ENCODE results near the gene CCNQ. TPM values are rescaled to one million over a fixed set of nuclear protein-coding genes. Genes with fewer than 3 reads are reported as not detected.

Gene CCNQ
- total and polyA plus RNA-seq, 2 experiments from 2014 or later: 34.5 to 45.5 TPM

DNA sequence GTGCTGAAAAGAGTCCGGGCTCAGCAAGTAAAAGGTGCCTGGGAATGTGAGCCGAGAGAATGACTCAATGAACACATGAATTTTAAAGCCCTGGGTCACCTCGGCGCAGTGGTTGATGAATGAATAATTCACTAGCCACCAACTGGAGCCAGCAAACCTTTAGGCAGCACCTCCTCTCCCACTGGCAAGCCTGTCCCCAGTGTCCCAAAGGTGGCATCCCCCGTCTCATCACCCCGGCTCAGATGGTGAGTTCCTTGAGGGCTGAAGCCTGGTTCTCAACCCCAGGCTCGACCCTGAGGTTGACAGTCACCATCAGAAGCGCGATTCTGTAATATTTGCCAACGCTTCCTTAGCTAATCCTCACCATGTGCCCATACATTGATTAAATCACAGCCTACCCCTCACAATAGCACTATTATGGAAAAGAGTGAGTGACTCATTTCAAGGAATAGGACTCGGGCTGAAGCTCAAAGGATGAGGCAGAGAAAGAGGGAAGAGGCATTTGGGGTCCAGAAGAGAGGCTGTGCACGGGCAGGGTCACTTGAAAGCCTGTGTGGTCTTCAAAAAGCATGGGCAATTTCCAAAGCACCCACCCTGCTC lies 2.7 kb upstream of the CCNQ start:
- no peak overlapping the region for H3K4me3 ChIP-seq
- no peaks in the 10 kb centered on the region for H3K36me3 ChIP-seq (ENCODE audit: low read depth)
- no peaks in the 10 kb centered on the region for H3K27me3 ChIP-seq (replicated peaks; ENCODE audit: insufficient read depth)
- no peaks in the 10 kb centered on the region for H3K9me3 ChIP-seq (ENCODE audit: low read depth)
- in situ Hi-C loops (cut with MboI): no loop called here
- H4K20me1 ChIP-seq (ENCODE audit: insufficient read depth): no peaks in the 10 kb centered on the region
- no peak overlapping the region for H2AFZ ChIP-seq
- no peak for DNase-seq
- peaks cover 18% of the 10 kb centered on the region for H3K79me2 ChIP-seq (ENCODE audit: insufficient read depth)
- H3F3A ChIP-seq (ENCODE audit: insufficient read depth): no peaks in the 10 kb centered on the region
- no peak overlapping the region for H3K27ac ChIP-seq
- WGBS, 2 experiments (ENCODE audit: low coverage in 1 of 2, low lambda C conversion rate in 2 of 2, missing lambda C conversion rate in 2 of 2): 92 to 95% methylated on average over 9 to 12 of the region's 12 CpGs
- H3K4me2 ChIP-seq (ENCODE audit: unreplicated experiment): no peak overlapping the region
- no peak overlapping the region for H3K9ac ChIP-seq
- no peak for TF ChIP-seq EZH2 (IDR thresholded peaks at IDR 0.05; ENCODE audit: insufficient read depth, poor library complexity, severe bottlenecking)
- no peak for TF ChIP-seq EZH2phosphoT487 (IDR thresholded peaks at IDR 0.05; ENCODE audit: insufficient read depth, low read depth)
- H3K9me2 ChIP-seq (ENCODE audit: insufficient read depth): no peaks in the 10 kb centered on the region
- no peaks in the 10 kb centered on the region for H3K4me1 ChIP-seq (ENCODE audit: insufficient read depth)

DNA sequence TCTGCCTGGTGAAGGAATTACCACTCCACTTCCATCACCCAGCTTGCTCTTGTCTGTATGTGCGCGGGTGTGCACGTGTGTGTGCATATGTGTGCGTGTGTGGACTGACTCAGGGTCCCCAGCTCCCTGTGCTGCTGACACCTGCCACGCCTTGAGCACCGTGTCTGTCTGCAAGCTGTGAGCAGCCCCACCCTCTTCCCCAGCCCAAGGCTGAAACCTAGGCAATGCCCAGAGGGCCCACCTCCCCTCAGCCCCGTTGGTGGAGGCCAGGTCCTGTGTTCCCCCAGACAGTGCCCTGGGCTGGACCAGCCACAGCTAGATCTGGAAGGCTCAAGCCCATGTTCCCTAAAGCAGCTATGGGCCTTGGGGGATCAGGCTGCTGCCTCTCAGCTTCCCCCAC lies 2.0 kb upstream of the CCNQ start:
- H4K20me1 ChIP-seq (ENCODE audit: insufficient read depth): no peaks in the 10 kb centered on the region
- no peak overlapping the region for H3K27ac ChIP-seq
- no peak for DNase-seq
- TF ChIP-seq EZH2phosphoT487 (IDR thresholded peaks at IDR 0.05; ENCODE audit: insufficient read depth, low read depth) (no peak), EZH2 (IDR thresholded peaks at IDR 0.05; ENCODE audit: insufficient read depth, poor library complexity, severe bottlenecking) (no peak)
- H3K4me3 ChIP-seq: no peak overlapping the region
- H3K9me2 ChIP-seq (ENCODE audit: insufficient read depth): no peaks in the 10 kb centered on the region
- H3K79me2 ChIP-seq (ENCODE audit: insufficient read depth): peaks cover 25% of the 10 kb centered on the region
- in situ Hi-C loops (cut with MboI): no loop called here
- no peaks in the 10 kb centered on the region for H3F3A ChIP-seq (ENCODE audit: insufficient read depth)
- no peaks in the 10 kb centered on the region for H3K9me3 ChIP-seq (ENCODE audit: low read depth)
- H3K9ac ChIP-seq: no peak overlapping the region
- no peaks in the 10 kb centered on the region for H3K4me1 ChIP-seq (ENCODE audit: insufficient read depth)
- no peaks in the 10 kb centered on the region for H3K36me3 ChIP-seq (ENCODE audit: low read depth)
- H3K4me2 ChIP-seq (ENCODE audit: unreplicated experiment): no peak overlapping the region
- 85 to 86% methylated on average over 5 to 6 of the region's 7 CpGs for WGBS, 2 experiments (ENCODE audit: low coverage in 1 of 2, low lambda C conversion rate in 2 of 2, missing lambda C conversion rate in 2 of 2)
- H3K27me3 ChIP-seq (replicated peaks; ENCODE audit: insufficient read depth): no peaks in the 10 kb centered on the region
- no peak overlapping the region for H2AFZ ChIP-seq

DNA sequence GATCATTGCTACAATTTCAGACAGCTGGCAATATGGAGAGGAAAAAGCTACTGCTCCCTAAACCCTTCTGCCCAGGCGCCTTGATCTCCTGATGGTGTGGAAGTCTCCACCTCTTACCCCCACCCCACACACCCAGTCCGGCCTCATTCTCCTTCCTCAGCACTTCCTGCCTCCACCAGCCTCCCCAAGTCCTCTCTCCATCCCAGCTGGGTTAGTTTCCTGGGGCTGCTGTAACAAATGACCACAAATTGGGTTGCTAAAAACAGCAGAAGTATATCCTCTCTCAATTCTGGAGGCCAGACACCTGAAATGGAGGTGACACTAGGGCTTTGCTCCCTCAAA lies 1.1 kb upstream of the CCNQ start:
- no peaks in the 10 kb centered on the region for H3K4me1 ChIP-seq (ENCODE audit: insufficient read depth)
- H4K20me1 ChIP-seq (ENCODE audit: insufficient read depth): no peaks in the 10 kb centered on the region
- peak overlapping the region; percentile 87 for H2AFZ ChIP-seq
- H3K27ac ChIP-seq: no peak overlapping the region
- H3K9me2 ChIP-seq (ENCODE audit: insufficient read depth): no peaks in the 10 kb centered on the region
- H3K4me3 ChIP-seq: peak overlapping the region; percentile 80
- WGBS, 2 experiments (ENCODE audit: low coverage in 1 of 2, low lambda C conversion rate in 2 of 2, missing lambda C conversion rate in 2 of 2): 6 to 7% methylated on average over 2 of the region's 2 CpGs
- in situ Hi-C loops (cut with MboI): no loop called here
- peak overlapping the region; percentile 80 for H3K9ac ChIP-seq
- peaks cover 26% of the 10 kb centered on the region for H3K79me2 ChIP-seq (ENCODE audit: insufficient read depth)
- H3K4me2 ChIP-seq (ENCODE audit: unreplicated experiment): peak overlapping the region; percentile 76
- no peaks in the 10 kb centered on the region for H3F3A ChIP-seq (ENCODE audit: insufficient read depth)
- TF ChIP-seq EZH2phosphoT487 (IDR thresholded peaks at IDR 0.05; ENCODE audit: insufficient read depth, low read depth) (no peak), EZH2 (IDR thresholded peaks at IDR 0.05; ENCODE audit: insufficient read depth, poor library complexity, severe bottlenecking) (no peak)
- H3K9me3 ChIP-seq (ENCODE audit: low read depth): no peaks in the 10 kb centered on the region
- no peaks in the 10 kb centered on the region for H3K36me3 ChIP-seq (ENCODE audit: low read depth)
- H3K27me3 ChIP-seq (replicated peaks; ENCODE audit: insufficient read depth): no peaks in the 10 kb centered on the region
- peak; percentile 27 for DNase-seq

DNA sequence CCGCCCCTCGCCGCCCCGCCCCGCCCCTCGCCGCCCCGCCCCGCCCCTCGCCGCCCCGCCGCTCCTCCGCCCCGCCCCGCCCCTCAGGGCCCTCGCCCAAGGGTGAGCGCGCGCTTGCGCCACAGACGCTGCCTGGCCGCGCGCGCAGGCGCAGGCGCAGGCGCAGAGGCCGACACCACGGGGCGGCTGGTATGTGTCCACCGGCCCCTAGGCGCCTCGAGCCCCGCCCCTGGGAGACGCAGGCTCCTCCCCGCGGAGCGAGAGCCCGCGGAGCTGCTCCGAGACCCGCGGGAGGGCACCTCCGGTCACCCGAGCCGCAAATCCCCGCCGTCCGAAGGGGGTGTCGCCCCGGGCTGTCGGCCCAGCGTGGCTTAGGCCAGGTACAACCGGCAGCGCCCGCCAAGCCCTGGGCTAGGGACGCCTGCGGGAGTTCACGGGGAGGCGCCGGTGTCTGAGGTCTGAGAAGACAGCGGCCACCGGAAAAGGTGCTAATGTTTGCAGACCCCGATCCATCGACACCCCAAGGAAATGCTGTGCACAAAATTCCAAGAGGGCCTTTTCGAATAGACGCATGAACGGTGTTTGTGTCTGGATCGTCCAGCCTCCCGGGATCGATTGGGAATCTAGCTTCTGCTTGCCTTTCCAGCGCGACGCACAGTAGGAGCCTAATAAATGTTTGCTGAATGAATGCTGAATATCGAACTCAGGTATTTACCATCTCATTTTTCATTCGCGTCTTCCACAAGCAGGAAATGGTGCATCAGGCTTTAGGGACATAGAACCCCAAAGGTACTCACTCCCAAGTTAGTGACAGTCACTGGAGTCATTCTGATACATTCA lies 473 bp upstream of the CCNQ start:
- 0 to 2% methylated on average over 22 to 38 of the region's 79 CpGs for WGBS, 2 experiments (ENCODE audit: low coverage in 1 of 2, low lambda C conversion rate in 2 of 2, missing lambda C conversion rate in 2 of 2)
- H3K4me1 ChIP-seq (ENCODE audit: insufficient read depth): no peaks in the 10 kb centered on the region
- no peaks in the 10 kb centered on the region for H3K36me3 ChIP-seq (ENCODE audit: low read depth)
- peak overlapping the region; percentile 80 for H3K4me3 ChIP-seq
- peak overlapping the region; percentile 76 for H3K4me2 ChIP-seq (ENCODE audit: unreplicated experiment)
- H3K27ac ChIP-seq: no peak overlapping the region
- H4K20me1 ChIP-seq (ENCODE audit: insufficient read depth): no peaks in the 10 kb centered on the region
- no peaks in the 10 kb centered on the region for H3K27me3 ChIP-seq (replicated peaks; ENCODE audit: insufficient read depth)
- peak; percentile 90 for DNase-seq
- peak overlapping the region; percentile 87 for H2AFZ ChIP-seq
- in situ Hi-C loops (cut with MboI): no loop called here
- no peak for TF ChIP-seq EZH2phosphoT487 (IDR thresholded peaks at IDR 0.05; ENCODE audit: insufficient read depth, low read depth)
- no peak for TF ChIP-seq EZH2 (IDR thresholded peaks at IDR 0.05; ENCODE audit: insufficient read depth, poor library complexity, severe bottlenecking)
- no peaks in the 10 kb centered on the region for H3F3A ChIP-seq (ENCODE audit: insufficient read depth)
- peak overlapping the region; percentile 80 for H3K9ac ChIP-seq
- no peaks in the 10 kb centered on the region for H3K9me2 ChIP-seq (ENCODE audit: insufficient read depth)
- H3K9me3 ChIP-seq (ENCODE audit: low read depth): no peaks in the 10 kb centered on the region
- peaks cover 26% of the 10 kb centered on the region for H3K79me2 ChIP-seq (ENCODE audit: insufficient read depth)
